HepG2 (cell line): ENCODE measurements around the gene VPS54. TPM values are rescaled to one million over a fixed set of nuclear protein-coding genes. Genes with fewer than 3 reads are reported as not detected.

ENCODE experiments used
- ATAC-seq: fragments of 200-7000 bp; cut with Tn5 transposase; 3 replicates; pipeline ENCODE4 v1.9.1; 2020; ENCODE audit warnings: mild to moderate bottlenecking, moderate library complexity
- BruUV-seq: library from RNA; stranded (reverse); fragments of 400-500 nt; replicated peaks from 2 replicates; lab custom pipeline; 2021; lab: Mats Ljungman, UMichigan
- CTCF ChIA-PET: fragments of 300-600 bp; formaldehyde crosslinking; extraction: SDS; loops from one replicate; lab custom pipeline; 2021; ENCODE audit warnings: low total read pairs, inconsistent platforms, low intra/inter-chr PET ratio; lab: Yijun Ruan, JAX
- POLR2A ChIA-PET: fragments of 350-600 bp; sonication (Branson Sonifier 250); formaldehyde crosslinking; loops from one replicate; lab custom pipeline; 2020; ENCODE audit warnings: antibody characterized with exemption, inconsistent platforms; lab: Yijun Ruan, JAX
- DNase-seq: peaks from one replicate; pipeline ENCODE4 v3.0.0-alpha.2; 2015; ENCODE audit warnings: low spot score
- FAIRE-seq: peaks from 3 replicates; lab custom pipeline; 2011; peaks lifted over from hg19 to GRCh38; lab: Jason Lieb, UNC
- H2AFZ ChIP-seq: one replicate; pipeline ENCODE4 v1.6.1; 2011; ENCODE audit warnings: low read length, inconsistent platforms
- H3K27ac ChIP-seq: fragments of 300-600 bp; 3 replicates; pipeline ENCODE4 v1.8.0; 2011; ENCODE audit warnings: mixed run types, mild to moderate bottlenecking, mixed read lengths, low read length, inconsistent platforms; ENCODE audit not compliant: insufficient read depth; ENCODE audit errors: extremely low read length
- H3K27me3 ChIP-seq, 2 experiments: fragments of 200-600 bp in 1 of 2; 2 replicates in 1 of 2; 3 replicates in 1 of 2; pipeline versions ENCODE4 v1.6.0 to v1.8.0; 2011; ENCODE audit warnings: low read length in 2 of 2, mild to moderate bottlenecking in 2 of 2, moderate library complexity in 2 of 2, inconsistent platforms in 1 of 2; ENCODE audit not compliant: insufficient read depth in 2 of 2, control insufficient read depth in 1 of 2
- H3K36me3 ChIP-seq, 2 experiments: fragments of 200-600 bp in 1 of 2; replicated peaks in 1 of 2; 2 replicates in 1 of 2; 3 replicates in 1 of 2; pipeline versions ENCODE4 v1.5.1 to v1.8.0; 2011; ENCODE audit warnings: low read length in 2 of 2, inconsistent platforms in 1 of 2; ENCODE audit not compliant: insufficient read depth in 2 of 2, control insufficient read depth in 1 of 2
- H3K4me1 ChIP-seq: 2 replicates; pipeline ENCODE4 v1.5.1; 2012; ENCODE audit warnings: low read length, inconsistent platforms; ENCODE audit not compliant: insufficient read depth
- H3K4me2 ChIP-seq: 2 replicates; pipeline ENCODE4 v1.6.0; 2011; ENCODE audit warnings: low read depth, low read length, inconsistent platforms
- H3K4me3 ChIP-seq, 3 experiments: fragments of 200-600 bp in 1 of 3; sonication (generic), shearing (Covaris generic) in 1 of 3; replicated peaks in 1 of 3; 2 replicates each; pipeline ENCODE4 v1.5.1; 2011 to 2016; ENCODE audit warnings: low read length in 3 of 3, inconsistent platforms in 2 of 3, low read depth in 2 of 3, mild to moderate bottlenecking in 2 of 3, control low read depth in 1 of 3, mixed read lengths in 1 of 3; ENCODE audit not compliant: insufficient read depth in 1 of 3
- H3K79me2 ChIP-seq: one replicate; pipeline ENCODE4 v1.6.1; 2011; ENCODE audit warnings: low read length, inconsistent platforms; ENCODE audit not compliant: insufficient read depth
- H3K9ac ChIP-seq: 2 replicates; pipeline ENCODE4 v1.6.0; 2011; ENCODE audit warnings: mild to moderate bottlenecking, low read depth, low read length, inconsistent platforms; ENCODE audit not compliant: insufficient read depth
- H3K9me3 ChIP-seq: 2 replicates; pipeline ENCODE4 v1.5.1; 2012; ENCODE audit warnings: mild to moderate bottlenecking, low read length
- H4K20me1 ChIP-seq: 2 replicates; pipeline ENCODE4 v1.6.0; 2011; ENCODE audit warnings: inconsistent platforms, mild to moderate bottlenecking, low read length, moderate library complexity; ENCODE audit not compliant: insufficient read depth
- BRD4 ChIP-seq: sonication (generic); formaldehyde crosslinking; IDR thresholded peaks from 2 replicates; pipeline ENCODE4 v1.4.0; 2020; ENCODE audit warnings: missing genetic modification reagents
- CREB3 ChIP-seq: sonication (generic); formaldehyde crosslinking; IDR thresholded peaks from 2 replicates; pipeline ENCODE4 v1.5.0; 2020; ENCODE audit warnings: missing genetic modification reagents
- DBP ChIP-seq: sonication (generic); formaldehyde crosslinking; IDR thresholded peaks from 2 replicates; pipeline ENCODE4 v1.4.0; 2020; ENCODE audit warnings: missing genetic modification reagents; ENCODE audit errors: not compliant biosample characterization
- PCBP1 ChIP-seq: fragments of 200-400 bp; formaldehyde crosslinking; IDR thresholded peaks from 2 replicates; pipeline ENCODE4 v1.6.1; 2017; ENCODE audit warnings: mild to moderate bottlenecking, low read depth, low read length, borderline replicate concordance
- RBM22 ChIP-seq: fragments of 200-400 bp; formaldehyde crosslinking; optimal IDR thresholded peaks from 2 replicates; pipeline ENCODE3; 2017; ENCODE audit warnings: mild to moderate bottlenecking, low read length, moderate library complexity
- ZFP1 ChIP-seq: IDR thresholded peaks from 2 replicates; pipeline ENCODE4 v1.6.1; 2016
- ZFX ChIP-seq: sonication (generic); formaldehyde crosslinking; IDR thresholded peaks from 2 replicates; pipeline ENCODE4 v1.4.0; 2020; ENCODE audit warnings: mild to moderate bottlenecking, low read depth, missing genetic modification reagents, moderate library complexity
- ZNF280B ChIP-seq: sonication (generic); formaldehyde crosslinking; IDR thresholded peaks from 2 replicates; pipeline ENCODE4 v1.5.0; 2020; ENCODE audit warnings: missing genetic modification reagents, mild to moderate bottlenecking, borderline replicate concordance
- ZNF350 ChIP-seq: sonication (generic); formaldehyde crosslinking; IDR thresholded peaks from 2 replicates; pipeline ENCODE4 v1.4.0; 2020; ENCODE audit warnings: mild to moderate bottlenecking, low read depth, missing genetic modification reagents, borderline replicate concordance
- WGBS: methylation state at CpG from one replicate; pipeline ENCODE4 v1.1.6; 2017; ENCODE audit warnings: low lambda C conversion rate; 5-methylcytosine and 5-hydroxymethylcytosine counted together
- in situ Hi-C: cut with HindIII; loops from 2 replicates; pipeline ENCODE4 v1.10.0; 2017; ENCODE audit warnings: low pct_unique_long_range_greater_than_20kb; ENCODE audit not compliant: extremely low pct_ligation_motif_present
- intact Hi-C: fragments of 100-400 bp; cut with micrococcal nuclease; formaldehyde crosslinking; loops from one replicate; pipeline ENCODE4 v1.10.0; 2022; ENCODE audit not compliant: unreplicated experiment
- polyA plus RNA-seq, 8 experiments: library from polyadenylated mRNA; depleted of rRNA in 3 of 8; stranded (reverse) in 7 of 8; unstranded in 1 of 8; fragments of >200 nt; fragmentation: Illumina TruSeq in 4 of 8; extraction: Trizol in 4 of 8; gene quantifications; 2 replicates each; pipeline versions ENCODE4 v1.2.1 to v1.2.3, GENCODE V29; 2011 to 2016; ENCODE audit warnings: low read depth in 4 of 8, missing spikeins in 1 of 8, mixed read lengths in 1 of 8; ENCODE audit not compliant: insufficient read depth in 1 of 8
- total RNA-seq, 5 experiments: library from RNA; depleted of rRNA; stranded (reverse); fragments of >200 nt; fragmentation: Illumina TruSeq; extraction: Trizol; gene quantifications; 2 replicates each; pipeline ENCODE4 v1.2.3, GENCODE V29; 2016; ENCODE audit warnings: low read depth in 1 of 5
- TF ChIP-seq, protein P1 (sequence below): sonication (generic); formaldehyde crosslinking; IDR thresholded peaks from 2 replicates; pipeline ENCODE4 v1.8.1; 2022; ENCODE audit warnings: low read depth, mild to moderate bottlenecking, missing genetic modification reagents
- TF ChIP-seq, protein P2 (sequence below): sonication (generic); formaldehyde crosslinking; IDR thresholded peaks from 2 replicates; pipeline ENCODE4 v1.4.0; 2020; ENCODE audit warnings: mild to moderate bottlenecking, missing genetic modification reagents, borderline replicate concordance
- TF ChIP-seq, protein P3 (sequence below): sonication (generic); formaldehyde crosslinking; IDR thresholded peaks from 2 replicates; pipeline ENCODE4 v1.4.0; 2020; ENCODE audit warnings: missing genetic modification reagents, borderline replicate concordance

VPS54 gene
- total and polyA plus RNA-seq, 2 of the 13 experiments (the other 11 are each of a cell fraction or from before 2014, with no cell fraction given) = 64.7 to 77.5 TPM

DNA sequence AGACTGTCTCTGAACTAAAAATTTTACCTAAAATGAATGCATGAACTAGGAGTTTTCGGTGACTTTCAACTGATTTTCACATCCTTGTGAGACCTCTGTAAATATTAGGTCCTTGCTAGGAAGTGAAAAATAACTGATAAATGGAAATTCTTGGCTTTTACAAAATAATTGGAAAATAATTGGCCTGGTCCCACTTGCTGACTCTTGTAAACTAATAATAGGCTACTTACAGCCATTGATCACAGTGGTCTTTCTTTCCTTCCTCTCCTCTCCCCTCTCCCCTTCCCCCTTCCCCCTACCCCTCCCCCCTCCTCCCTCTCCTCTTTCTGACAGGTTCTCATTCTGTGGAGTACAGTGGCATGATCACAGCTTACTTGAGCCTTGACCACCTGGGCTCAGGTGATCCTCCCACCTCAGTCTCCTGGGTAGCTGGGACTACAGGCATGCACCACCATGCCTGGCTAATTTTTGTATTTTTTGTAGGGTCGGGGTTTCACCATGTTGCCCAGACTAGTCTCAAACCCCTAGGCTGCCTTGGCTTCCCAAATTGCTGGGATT lies 139.3 kb downstream of the VPS54 start:
- H3K4me1 ChIP-seq = peaks cover 5% of the 10 kb centered on the region
- H3K9ac ChIP-seq = no peak overlapping the region
- no TSS peak for BruUV-seq
- WGBS = 93% methylated on average over 2 of the region's 2 CpGs
- H3K27me3 ChIP-seq = no peaks in the 10 kb centered on the region
- in situ Hi-C loops = loop anchor here (10.0 kb wide), 1 partner anchor 285 kb away; no protein-coding TSS in a partner anchor
- POLR2A ChIA-PET = no interaction called here
- no peak overlapping the region for H3K27ac ChIP-seq
- H3K9me3 ChIP-seq = no peaks in the 10 kb centered on the region
- no peak overlapping the region for H3K4me3 ChIP-seq
- H3K36me3 ChIP-seq = peaks cover 17 to 67% of the 10 kb centered on the region in 2 experiments
- no peak overlapping the region for H3K4me2 ChIP-seq
- H2AFZ ChIP-seq = no peak overlapping the region
- no peaks in the 10 kb centered on the region for H4K20me1 ChIP-seq
- FAIRE-seq (no peak), DNase-seq (no peak), ATAC-seq (no peak)
- CTCF ChIA-PET = no interaction called here
- intact Hi-C loops = no loop called here
- H3K79me2 ChIP-seq = peaks cover 19% of the 10 kb centered on the region
- TF ChIP-seq PCBP1 (0 out of 2 replicates have a peak, but pooled peaks have one; percentile 69), ZFP1 (CRISPR knock-in tag) (no peak), ZNF350 (CRISPR knock-in tag) (no peak), CREB3 (CRISPR knock-in tag) (no peak), RBM22 (no peak), BRD4 (CRISPR knock-in tag) (no peak), ZNF280B (CRISPR knock-in tag) (no peak), ZFX (no peak), DBP (CRISPR knock-in tag) (no peak)
- TF ChIP-seq, protein P1, sequence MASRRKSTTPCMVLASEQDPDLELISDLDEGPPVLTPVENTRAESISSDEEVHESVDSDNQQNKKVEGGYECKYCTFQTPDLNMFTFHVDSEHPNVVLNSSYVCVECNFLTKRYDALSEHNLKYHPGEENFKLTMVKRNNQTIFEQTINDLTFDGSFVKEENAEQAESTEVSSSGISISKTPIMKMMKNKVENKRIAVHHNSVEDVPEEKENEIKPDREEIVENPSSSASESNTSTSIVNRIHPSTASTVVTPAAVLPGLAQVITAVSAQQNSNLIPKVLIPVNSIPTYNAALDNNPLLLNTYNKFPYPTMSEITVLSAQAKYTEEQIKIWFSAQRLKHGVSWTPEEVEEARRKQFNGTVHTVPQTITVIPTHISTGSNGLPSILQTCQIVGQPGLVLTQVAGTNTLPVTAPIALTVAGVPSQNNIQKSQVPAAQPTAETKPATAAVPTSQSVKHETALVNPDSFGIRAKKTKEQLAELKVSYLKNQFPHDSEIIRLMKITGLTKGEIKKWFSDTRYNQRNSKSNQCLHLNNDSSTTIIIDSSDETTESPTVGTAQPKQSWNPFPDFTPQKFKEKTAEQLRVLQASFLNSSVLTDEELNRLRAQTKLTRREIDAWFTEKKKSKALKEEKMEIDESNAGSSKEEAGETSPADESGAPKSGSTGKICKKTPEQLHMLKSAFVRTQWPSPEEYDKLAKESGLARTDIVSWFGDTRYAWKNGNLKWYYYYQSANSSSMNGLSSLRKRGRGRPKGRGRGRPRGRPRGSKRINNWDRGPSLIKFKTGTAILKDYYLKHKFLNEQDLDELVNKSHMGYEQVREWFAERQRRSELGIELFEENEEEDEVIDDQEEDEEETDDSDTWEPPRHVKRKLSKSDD (CRISPR knock-in tag) = no peak
- TF ChIP-seq, protein P2, sequence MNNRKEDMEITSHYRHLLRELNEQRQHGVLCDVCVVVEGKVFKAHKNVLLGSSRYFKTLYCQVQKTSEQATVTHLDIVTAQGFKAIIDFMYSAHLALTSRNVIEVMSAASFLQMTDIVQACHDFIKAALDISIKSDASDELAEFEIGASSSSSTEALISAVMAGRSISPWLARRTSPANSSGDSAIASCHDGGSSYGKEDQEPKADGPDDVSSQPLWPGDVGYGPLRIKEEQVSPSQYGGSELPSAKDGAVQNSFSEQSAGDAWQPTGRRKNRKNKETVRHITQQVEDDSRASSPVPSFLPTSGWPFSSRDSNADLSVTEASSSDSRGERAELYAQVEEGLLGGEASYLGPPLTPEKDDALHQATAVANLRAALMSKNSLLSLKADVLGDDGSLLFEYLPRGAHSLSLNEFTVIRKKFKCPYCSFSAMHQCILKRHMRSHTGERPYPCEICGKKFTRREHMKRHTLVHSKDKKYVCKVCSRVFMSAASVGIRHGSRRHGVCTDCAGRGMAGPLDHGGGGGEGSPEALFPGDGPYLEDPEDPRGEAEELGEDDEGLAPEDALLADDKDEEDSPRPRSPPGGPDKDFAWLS (CRISPR knock-in tag) = no peak
- TF ChIP-seq, protein P3, sequence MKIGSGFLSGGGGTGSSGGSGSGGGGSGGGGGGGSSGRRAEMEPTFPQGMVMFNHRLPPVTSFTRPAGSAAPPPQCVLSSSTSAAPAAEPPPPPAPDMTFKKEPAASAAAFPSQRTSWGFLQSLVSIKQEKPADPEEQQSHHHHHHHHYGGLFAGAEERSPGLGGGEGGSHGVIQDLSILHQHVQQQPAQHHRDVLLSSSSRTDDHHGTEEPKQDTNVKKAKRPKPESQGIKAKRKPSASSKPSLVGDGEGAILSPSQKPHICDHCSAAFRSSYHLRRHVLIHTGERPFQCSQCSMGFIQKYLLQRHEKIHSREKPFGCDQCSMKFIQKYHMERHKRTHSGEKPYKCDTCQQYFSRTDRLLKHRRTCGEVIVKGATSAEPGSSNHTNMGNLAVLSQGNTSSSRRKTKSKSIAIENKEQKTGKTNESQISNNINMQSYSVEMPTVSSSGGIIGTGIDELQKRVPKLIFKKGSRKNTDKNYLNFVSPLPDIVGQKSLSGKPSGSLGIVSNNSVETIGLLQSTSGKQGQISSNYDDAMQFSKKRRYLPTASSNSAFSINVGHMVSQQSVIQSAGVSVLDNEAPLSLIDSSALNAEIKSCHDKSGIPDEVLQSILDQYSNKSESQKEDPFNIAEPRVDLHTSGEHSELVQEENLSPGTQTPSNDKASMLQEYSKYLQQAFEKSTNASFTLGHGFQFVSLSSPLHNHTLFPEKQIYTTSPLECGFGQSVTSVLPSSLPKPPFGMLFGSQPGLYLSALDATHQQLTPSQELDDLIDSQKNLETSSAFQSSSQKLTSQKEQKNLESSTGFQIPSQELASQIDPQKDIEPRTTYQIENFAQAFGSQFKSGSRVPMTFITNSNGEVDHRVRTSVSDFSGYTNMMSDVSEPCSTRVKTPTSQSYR (CRISPR knock-in tag) = no peak
